ENCODE data around the gene RBM41. TPM values are rescaled to one million over a fixed set of nuclear protein-coding genes. Genes with fewer than 3 reads are reported as not detected.
"Not testable (repeated sequence)": the region's sequence is repeated elsewhere in the genome, so short reads cannot be mapped to it uniquely, and the experiment has no call there.

RBM41 gene
- total RNA-seq, 1 donor from 2014 or later, result 15.5 TPM

DNA sequence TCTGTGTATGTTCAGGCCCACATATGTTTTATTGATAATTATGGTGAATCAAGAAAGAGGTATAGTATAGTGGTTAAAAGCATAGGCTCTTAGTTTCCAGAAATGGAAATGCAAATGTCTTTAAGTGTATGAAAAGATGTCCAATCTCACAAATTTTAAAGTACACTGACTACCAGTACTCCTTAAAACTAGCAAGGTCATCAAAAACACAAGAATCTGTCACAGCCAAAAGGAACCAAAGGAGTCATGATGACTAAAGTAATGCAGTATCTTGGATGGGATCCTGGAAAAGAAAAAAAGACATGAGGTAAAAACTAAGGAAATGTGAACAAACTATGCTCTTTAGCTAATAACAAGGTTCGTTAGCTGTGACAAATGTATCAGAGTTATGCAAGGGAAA, 661 bp upstream of the RBM41 start:
- Mint-ChIP-seq H3K27me3 (ENCODE audit: insufficient read depth) (no peaks in the 10 kb centered on the region), H3K9me3 (no peaks in the 10 kb centered on the region), H3K27ac (peak overlapping the region; percentile 99), H3K4me3 (peak overlapping the region; percentile 100), H3K36me3 (ENCODE audit: low read depth) (peaks cover 18% of the 10 kb centered on the region), H3K4me1 (ENCODE audit: low read depth) (peaks cover 33% of the 10 kb centered on the region)
- DNase-seq (ENCODE audit: low spot score), result no peak
- intact Hi-C loops (cut with micrococcal nuclease), result loop anchor here (2.0 to 5.0 kb wide), 4 partner anchors 16 to 508 kb away; partner anchors contain the start of gene PRPS1

DNA sequence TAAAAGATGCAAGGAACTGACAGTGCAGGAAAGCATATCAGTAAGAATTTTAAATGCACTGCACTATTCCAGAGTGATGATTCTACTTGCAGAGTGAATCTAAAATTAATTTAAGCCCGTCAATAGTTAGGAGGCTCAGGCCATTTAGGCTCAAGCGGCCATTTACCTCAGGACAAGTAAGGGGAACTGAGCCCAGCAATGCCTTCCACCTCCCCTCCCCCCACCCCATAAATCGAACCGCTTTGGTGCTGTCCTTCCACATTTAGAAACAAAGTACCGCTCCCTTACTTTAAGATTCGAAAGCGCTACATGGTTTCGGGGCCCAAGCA, 665 bp downstream of the RBM41 start:
- H3K4me3 Mint-ChIP-seq, result peak overlapping the region; percentile 100
- no peak for DNase-seq (ENCODE audit: low spot score)
- intact Hi-C loops (cut with micrococcal nuclease), result loop anchor here (1.0 to 5.0 kb wide), 6 partner anchors 17 to 973 kb away; partner anchors contain the start of genes ATG4A, DNAAF6, NUP62CL and PRPS1
- peaks cover 43% of the 10 kb centered on the region for H3K4me1 Mint-ChIP-seq (ENCODE audit: low read depth)
- peaks cover 30% of the 10 kb centered on the region for H3K36me3 Mint-ChIP-seq (ENCODE audit: low read depth)
- no peaks in the 10 kb centered on the region for H3K9me3 Mint-ChIP-seq
- no peaks in the 10 kb centered on the region for H3K27me3 Mint-ChIP-seq (ENCODE audit: insufficient read depth)
- H3K27ac Mint-ChIP-seq, result no peak overlapping the region

DNA sequence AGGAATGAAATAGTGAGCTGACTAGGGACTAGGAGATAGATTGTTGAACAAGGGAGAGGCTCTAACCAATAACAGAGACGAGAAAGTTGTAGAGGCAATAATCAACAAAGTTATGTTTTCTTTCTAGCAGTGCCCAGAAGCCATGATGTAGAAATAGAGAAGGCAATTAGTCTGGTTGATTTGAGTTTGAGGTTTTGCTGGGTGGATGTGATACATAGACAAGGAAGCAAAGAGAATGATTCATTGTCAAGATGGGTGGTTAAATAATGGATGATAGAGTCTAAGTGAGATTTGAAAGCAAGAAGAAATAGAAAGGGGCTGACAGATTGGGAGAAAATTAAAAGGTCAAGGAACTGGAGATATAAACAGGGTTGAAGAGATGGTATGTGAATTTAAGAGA, 11.2 kb downstream of the RBM41 start:
- Mint-ChIP-seq H3K36me3 (ENCODE audit: low read depth) (peaks cover 30% of the 10 kb centered on the region), H3K4me3 (no peak overlapping the region), H3K27me3 (ENCODE audit: insufficient read depth) (no peaks in the 10 kb centered on the region), H3K9me3 (no peaks in the 10 kb centered on the region), H3K4me1 (ENCODE audit: low read depth) (peaks cover 16% of the 10 kb centered on the region), H3K27ac (no peak overlapping the region)
- DNase-seq (ENCODE audit: low spot score), result no peak
- intact Hi-C loops (cut with micrococcal nuclease), result no loop called here

DNA sequence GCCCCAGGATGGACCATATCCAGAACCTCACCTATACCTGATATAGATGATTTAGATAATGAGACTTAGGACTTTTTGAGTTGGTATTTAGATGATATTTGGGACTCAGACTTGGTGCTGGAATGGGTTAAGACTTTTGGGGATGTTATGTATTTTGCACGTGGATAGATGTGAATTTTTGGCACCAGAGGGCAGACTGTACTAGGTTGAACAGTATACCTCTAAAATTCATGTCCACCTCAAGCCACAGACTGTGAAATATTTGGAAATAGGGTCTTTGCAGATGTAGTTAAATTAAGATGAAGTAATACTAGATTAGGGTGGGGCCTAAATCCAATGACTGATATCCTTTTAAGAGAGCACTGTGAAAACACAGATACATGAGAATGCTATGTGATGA, 15.6 kb downstream of the RBM41 start:
- no peak for DNase-seq (ENCODE audit: low spot score)
- Mint-ChIP-seq H3K4me1 (ENCODE audit: low read depth) (peaks cover 10% of the 10 kb centered on the region), H3K27ac (no peak overlapping the region), H3K9me3 (no peaks in the 10 kb centered on the region), H3K4me3 (no peak overlapping the region), H3K27me3 (ENCODE audit: insufficient read depth) (no peaks in the 10 kb centered on the region), H3K36me3 (ENCODE audit: low read depth) (peaks cover 31% of the 10 kb centered on the region)
- intact Hi-C loops (cut with micrococcal nuclease), result no loop called here

DNA sequence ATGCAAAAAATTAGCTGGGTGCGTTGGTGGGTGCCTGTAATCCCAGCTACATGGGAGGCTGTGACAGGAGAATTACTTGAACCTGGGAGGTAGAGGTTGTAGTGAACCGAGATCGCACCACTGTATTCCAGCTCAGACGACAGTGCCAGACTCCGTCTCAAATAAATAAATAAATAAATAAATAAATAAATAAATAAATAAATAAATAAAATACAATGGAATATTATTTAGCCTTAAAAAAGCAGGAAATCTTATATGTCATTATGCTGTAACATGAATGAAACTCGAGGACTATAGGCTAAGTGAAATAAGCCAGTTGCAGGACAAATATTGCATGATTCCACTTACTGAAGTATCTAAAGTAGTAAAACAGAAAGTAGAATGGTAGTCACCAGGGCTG, 42.5 kb downstream of the RBM41 start:
- peaks cover 8% of the 10 kb centered on the region for H3K9me3 Mint-ChIP-seq

GRCh38 chrX:107057731-107058130, 60.9 kb downstream of the RBM41 start:
- H3K4me3 Mint-ChIP-seq; H3K27ac Mint-ChIP-seq; H3K4me1 Mint-ChIP-seq (ENCODE audit: low read depth); intact Hi-C loops (cut with micrococcal nuclease); H3K9me3 Mint-ChIP-seq; H3K27me3 Mint-ChIP-seq (ENCODE audit: insufficient read depth); DNase-seq (ENCODE audit: low spot score); H3K36me3 Mint-ChIP-seq (ENCODE audit: low read depth): not testable (repeated sequence)

More for the DNA sequence above, 42.5 kb downstream of the RBM41 start:
- Mint-ChIP-seq H3K4me1 (ENCODE audit: low read depth) (no peaks in the 10 kb centered on the region), H3K4me3 (no peak overlapping the region), H3K36me3 (ENCODE audit: low read depth) (peaks cover 11% of the 10 kb centered on the region), H3K27me3 (ENCODE audit: insufficient read depth) (no peaks in the 10 kb centered on the region), H3K27ac (no peak overlapping the region)
- intact Hi-C loops (cut with micrococcal nuclease), result no loop called here
- no peak for DNase-seq (ENCODE audit: low spot score)

- DNase-seq (ENCODE audit: low spot score), result no peak
- Mint-ChIP-seq H3K36me3 (ENCODE audit: low read depth) (no peaks in the 10 kb centered on the region), H3K4me3 (no peak overlapping the region), H3K27me3 (ENCODE audit: insufficient read depth) (no peaks in the 10 kb centered on the region), H3K27ac (no peak overlapping the region), H3K4me1 (ENCODE audit: low read depth) (no peaks in the 10 kb centered on the region), H3K9me3 (no peaks in the 10 kb centered on the region)
- intact Hi-C loops (cut with micrococcal nuclease), result no loop called here
Observed at GRCh38 chrX:107054978-107055377, 63.6 kb downstream of the RBM41 start.

- H3K27ac Mint-ChIP-seq, result no peak overlapping the region
- no peaks in the 10 kb centered on the region for H3K9me3 Mint-ChIP-seq
- no peaks in the 10 kb centered on the region for H3K27me3 Mint-ChIP-seq (ENCODE audit: insufficient read depth)
- H3K4me3 Mint-ChIP-seq, result no peak overlapping the region
- DNase-seq (ENCODE audit: low spot score), result no peak
- intact Hi-C loops (cut with micrococcal nuclease), result no loop called here
- no peaks in the 10 kb centered on the region for H3K4me1 Mint-ChIP-seq (ENCODE audit: low read depth)
- no peaks in the 10 kb centered on the region for H3K36me3 Mint-ChIP-seq (ENCODE audit: low read depth)
Observed at GRCh38 chrX:107050195-107050709, 68.4 kb downstream of the RBM41 start.

GRCh38 chrX:107047622-107048021, 71.0 kb downstream of the RBM41 start:
- Mint-ChIP-seq H3K27me3 (ENCODE audit: insufficient read depth) (no peaks in the 10 kb centered on the region), H3K9me3 (no peaks in the 10 kb centered on the region), H3K36me3 (ENCODE audit: low read depth) (no peaks in the 10 kb centered on the region), H3K27ac (no peak overlapping the region), H3K4me1 (ENCODE audit: low read depth) (no peaks in the 10 kb centered on the region), H3K4me3 (no peak overlapping the region)
- intact Hi-C loops (cut with micrococcal nuclease), result no loop called here
- DNase-seq (ENCODE audit: low spot score), result no peak

DNA sequence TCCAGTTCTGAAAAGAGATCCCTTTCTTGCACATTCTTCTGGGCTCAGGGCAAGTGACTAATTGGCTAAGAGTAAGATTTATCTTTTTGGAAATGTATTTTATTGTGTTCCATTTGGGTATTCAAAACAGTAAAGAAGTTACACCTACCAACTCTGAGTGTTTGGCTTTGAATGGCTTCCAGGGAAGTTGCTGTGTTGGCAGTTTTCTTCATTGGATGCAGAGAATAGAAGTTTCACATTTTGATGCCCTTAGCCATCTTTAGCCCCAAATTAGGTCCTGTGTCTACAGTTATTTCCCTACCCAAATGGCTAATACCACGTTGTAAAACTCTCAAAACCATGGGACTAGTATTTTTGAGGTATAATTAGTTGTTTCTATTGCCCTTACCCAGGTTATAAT, 88.9 kb downstream of the RBM41 start:
- Mint-ChIP-seq H3K36me3 (ENCODE audit: low read depth) (no peaks in the 10 kb centered on the region), H3K4me1 (ENCODE audit: low read depth) (no peaks in the 10 kb centered on the region), H3K9me3 (no peaks in the 10 kb centered on the region), H3K27ac (no peak overlapping the region), H3K4me3 (no peak overlapping the region), H3K27me3 (ENCODE audit: insufficient read depth) (no peaks in the 10 kb centered on the region)
- intact Hi-C loops (cut with micrococcal nuclease), result no loop called here
- DNase-seq (ENCODE audit: low spot score), result no peak

GRCh38 chrX:107025545-107025944, 93.1 kb downstream of the RBM41 start:
- no peak for DNase-seq (ENCODE audit: low spot score)
- Mint-ChIP-seq H3K36me3 (ENCODE audit: low read depth) (no peaks in the 10 kb centered on the region), H3K27ac (no peak overlapping the region), H3K4me1 (ENCODE audit: low read depth) (no peaks in the 10 kb centered on the region), H3K4me3 (no peak overlapping the region), H3K9me3 (no peaks in the 10 kb centered on the region), H3K27me3 (ENCODE audit: insufficient read depth) (no peaks in the 10 kb centered on the region)
- intact Hi-C loops (cut with micrococcal nuclease), result loop anchor here (1.0 to 2.0 kb wide), 2 partner anchors 403 to 752 kb away; partner anchors contain the start of gene NCBP2L

DNA sequence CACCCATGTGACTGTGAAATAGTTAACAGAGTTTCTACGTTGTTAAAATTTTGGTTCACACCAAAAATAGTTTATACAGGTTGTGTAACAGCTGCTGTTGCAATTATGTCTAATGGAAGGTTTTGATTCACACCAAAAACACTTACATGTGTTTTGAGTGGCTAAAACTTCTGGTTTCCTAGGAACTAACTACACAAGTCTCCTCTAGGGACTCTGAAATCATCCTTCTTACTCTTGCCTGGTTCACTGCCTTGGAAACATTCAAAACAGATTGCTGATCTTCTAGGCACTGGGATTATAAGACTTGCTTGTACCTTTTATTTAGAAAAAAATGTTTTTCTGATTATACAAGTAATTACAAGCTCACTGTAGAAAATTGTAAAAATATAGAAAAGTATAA, 103.7 kb downstream of the RBM41 start:
- no peak overlapping the region for H3K4me3 Mint-ChIP-seq
- H3K27me3 Mint-ChIP-seq (ENCODE audit: insufficient read depth), result peaks cover 4% of the 10 kb centered on the region
- intact Hi-C loops (cut with micrococcal nuclease), result no loop called here
- no peaks in the 10 kb centered on the region for H3K4me1 Mint-ChIP-seq (ENCODE audit: low read depth)
- no peaks in the 10 kb centered on the region for H3K36me3 Mint-ChIP-seq (ENCODE audit: low read depth)
- no peak for DNase-seq (ENCODE audit: low spot score)
- no peaks in the 10 kb centered on the region for H3K9me3 Mint-ChIP-seq
- H3K27ac Mint-ChIP-seq, result no peak overlapping the region
